WTC11 (cell line): ENCODE data around the gene CNTNAP5. TPM values are rescaled to one million over a fixed set of nuclear protein-coding genes. Genes with fewer than 3 reads are reported as not detected.
"Not testable (repeated sequence)": the region's sequence is repeated elsewhere in the genome, so short reads cannot be mapped to it uniquely, and the experiment has no call there.

ENCODE experiments used
- ATAC-seq: fragments of 200-7000 bp; cut with Tn5 transposase; 2 replicates; pipeline ENCODE4 v1.10.0; 2021; ENCODE audit warnings: mild to moderate bottlenecking, moderate library complexity
- CTCF ChIA-PET: fragments of 300-600 bp; sonication (Branson Sonifier 250); formaldehyde crosslinking; loops from one replicate; lab custom pipeline; 2021; ENCODE audit warnings: antibody characterized with exemption; lab: Charles Lee
- POLR2A ChIA-PET: fragments of 350-600 bp; sonication (Branson Sonifier 250); formaldehyde crosslinking; loops from one replicate; lab custom pipeline; 2021; ENCODE audit warnings: antibody characterized with exemption; lab: Charles Lee
- DNase-seq: peaks from one replicate; pipeline ENCODE4 v3.0.0; 2021; ENCODE audit warnings: low spot score
- H3K27ac Mint-ChIP-seq: 2 replicates; pipeline ENCODE4 v1.8.0; 2021; ENCODE audit warnings: mixed read lengths
- H3K27me3 Mint-ChIP-seq: 2 replicates; pipeline ENCODE4 v1.8.0; 2021; ENCODE audit warnings: low read depth, mild to moderate bottlenecking, moderate library complexity, mixed read lengths
- H3K36me3 Mint-ChIP-seq: 2 replicates; pipeline ENCODE4 v1.8.0; 2021; ENCODE audit warnings: mixed read lengths
- H3K4me1 Mint-ChIP-seq: 2 replicates; pipeline ENCODE4 v1.8.0; 2022; ENCODE audit warnings: mixed read lengths
- H3K4me3 Mint-ChIP-seq: 2 replicates; pipeline ENCODE4 v1.8.0; 2021; ENCODE audit warnings: mild to moderate bottlenecking, moderate library complexity, mixed read lengths
- H3K9me3 Mint-ChIP-seq: 2 replicates; pipeline ENCODE4 v1.8.0; 2021; ENCODE audit warnings: mixed read lengths
- ELF4 ChIP-seq: sonication (generic); formaldehyde crosslinking; IDR thresholded peaks from 2 replicates; pipeline ENCODE4 v1.8.1; 2022; ENCODE audit warnings: low read depth, mild to moderate bottlenecking, moderate library complexity, missing genetic modification reagents
- ESRRA ChIP-seq: sonication (generic); formaldehyde crosslinking; IDR thresholded peaks from 2 replicates; pipeline ENCODE4 v1.8.1; 2022; ENCODE audit warnings: mild to moderate bottlenecking, missing genetic modification reagents, borderline replicate concordance
- ETV6 ChIP-seq: sonication (generic); formaldehyde crosslinking; IDR thresholded peaks from 2 replicates; pipeline ENCODE4 v1.8.1; 2022; ENCODE audit warnings: mild to moderate bottlenecking, missing genetic modification reagents
- FOXP1 ChIP-seq: sonication (generic); formaldehyde crosslinking; IDR thresholded peaks from 2 replicates; pipeline ENCODE4 v1.8.0; 2022; ENCODE audit warnings: missing genetic modification reagents, mild to moderate bottlenecking, moderate library complexity, borderline replicate concordance
- HMGA2 ChIP-seq: fragments of 250-450 bp; sonication (Bioruptor Pico); IDR thresholded peaks from 2 replicates; pipeline ENCODE4 v1.4.0; 2021; ENCODE audit warnings: mild to moderate bottlenecking, moderate library complexity
- JUN ChIP-seq: sonication (generic); formaldehyde crosslinking; IDR thresholded peaks from 2 replicates; pipeline ENCODE4 v1.8.0; 2023; ENCODE audit warnings: mild to moderate bottlenecking, missing genetic modification reagents
- NFATC4 ChIP-seq: fragments of 250-450 bp; sonication (Bioruptor Pico); IDR thresholded peaks from 2 replicates; pipeline ENCODE4 v1.9.0; 2021; ENCODE audit warnings: mild to moderate bottlenecking
- OVOL2 ChIP-seq: fragments of 250-450 bp; sonication (Bioruptor Pico); IDR thresholded peaks from 2 replicates; pipeline ENCODE4 v1.9.0; 2021; ENCODE audit warnings: mild to moderate bottlenecking, borderline replicate concordance
- RORB ChIP-seq: fragments of 250-450 bp; sonication (Bioruptor Pico); IDR thresholded peaks from 2 replicates; pipeline ENCODE4 v1.9.0; 2021; ENCODE audit warnings: mild to moderate bottlenecking
- SMAD4 ChIP-seq: sonication (generic); formaldehyde crosslinking; IDR thresholded peaks from 2 replicates; pipeline ENCODE4 v1.8.0; 2022; ENCODE audit warnings: mild to moderate bottlenecking, missing genetic modification reagents
- SOX15 ChIP-seq: fragments of 250-450 bp; sonication (Bioruptor Pico); IDR thresholded peaks from 2 replicates; pipeline ENCODE4 v1.9.0; 2021; ENCODE audit warnings: mild to moderate bottlenecking
- ZNF263 ChIP-seq: sonication (generic); formaldehyde crosslinking; IDR thresholded peaks from 2 replicates; pipeline ENCODE4 v1.8.1; 2022; ENCODE audit warnings: low read depth, mild to moderate bottlenecking, moderate library complexity, missing genetic modification reagents
- ZNF416 ChIP-seq: fragments of 250-450 bp; sonication (Bioruptor Pico); IDR thresholded peaks from 2 replicates; pipeline ENCODE4 v1.9.0; 2021; ENCODE audit warnings: mild to moderate bottlenecking, inconsistent platforms
- total RNA-seq: library from RNA; stranded (reverse); gene quantifications from 3 replicates; pipeline ENCODE4 v1.2.3, GENCODE V29; 2021
- TF ChIP-seq, protein P1 (sequence below): sonication (generic); formaldehyde crosslinking; IDR thresholded peaks from 2 replicates; pipeline ENCODE4 v1.8.0; 2023; ENCODE audit warnings: missing genetic modification reagents
- TF ChIP-seq, protein P2 (sequence below): sonication (generic); formaldehyde crosslinking; IDR thresholded peaks from 2 replicates; pipeline ENCODE4 v1.8.1; 2023; ENCODE audit warnings: mild to moderate bottlenecking, missing genetic modification reagents
- TF ChIP-seq, protein P3 (sequence below): sonication (generic); formaldehyde crosslinking; IDR thresholded peaks from 2 replicates; pipeline ENCODE4 v1.8.0; 2022; ENCODE audit warnings: mild to moderate bottlenecking, missing genetic modification reagents
- TF ChIP-seq, protein P4 (sequence below): fragments of 250-450 bp; sonication (Bioruptor Pico); IDR thresholded peaks from 2 replicates; pipeline ENCODE4 v2.1.2; 2022; ENCODE audit warnings: mild to moderate bottlenecking, moderate library complexity
- TF ChIP-seq, protein P5 (sequence below): sonication (generic); formaldehyde crosslinking; IDR thresholded peaks from 2 replicates; pipeline ENCODE4 v1.8.1; 2022; ENCODE audit warnings: mild to moderate bottlenecking, missing genetic modification reagents, moderate library complexity, borderline replicate concordance
- TF ChIP-seq, protein P6 (sequence below): sonication (generic); formaldehyde crosslinking; IDR thresholded peaks from 2 replicates; pipeline ENCODE4 v1.8.1; 2022; ENCODE audit warnings: mild to moderate bottlenecking, moderate library complexity, missing genetic modification reagents
- TF ChIP-seq, protein P7 (sequence below): sonication (generic); formaldehyde crosslinking; IDR thresholded peaks from 2 replicates; pipeline ENCODE4 v1.8.1; 2022; ENCODE audit warnings: low read depth, mild to moderate bottlenecking, moderate library complexity, missing genetic modification reagents, borderline replicate concordance
- TF ChIP-seq, protein P8 (sequence below): sonication (generic); formaldehyde crosslinking; IDR thresholded peaks from 2 replicates; pipeline ENCODE4 v1.8.1; 2023; ENCODE audit warnings: mild to moderate bottlenecking, missing genetic modification reagents
- TF ChIP-seq, protein P9 (sequence below): sonication (generic); formaldehyde crosslinking; IDR thresholded peaks from 2 replicates; pipeline ENCODE4 v1.8.0; 2022; ENCODE audit warnings: mild to moderate bottlenecking, missing genetic modification reagents

CNTNAP5 gene
- total RNA-seq, 1 experiment from 2014 or later = 0.22 TPM

DNA sequence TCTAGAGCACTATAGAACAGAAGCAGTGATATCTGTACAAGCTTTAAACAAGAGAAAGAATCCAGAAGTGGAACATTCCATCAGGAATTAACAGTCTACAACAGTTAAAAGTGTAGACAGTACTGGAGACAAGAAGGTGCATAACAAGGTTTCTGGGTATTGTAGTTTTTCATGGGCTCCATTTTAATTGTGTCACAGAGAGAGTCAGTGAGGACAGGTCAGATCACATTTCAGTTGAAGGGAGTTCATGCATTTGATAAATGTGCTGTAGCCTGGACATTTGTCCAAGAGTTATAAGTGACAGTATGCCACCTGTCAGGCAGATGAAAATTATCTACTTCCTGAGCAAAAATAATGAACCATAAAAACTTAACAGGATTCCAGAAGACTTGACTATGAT is 328.6 kb downstream of the CNTNAP5 start:
- no peak overlapping the region for H3K27ac Mint-ChIP-seq
- CTCF ChIA-PET = no interaction called here
- POLR2A ChIA-PET = no interaction called here

DNA sequence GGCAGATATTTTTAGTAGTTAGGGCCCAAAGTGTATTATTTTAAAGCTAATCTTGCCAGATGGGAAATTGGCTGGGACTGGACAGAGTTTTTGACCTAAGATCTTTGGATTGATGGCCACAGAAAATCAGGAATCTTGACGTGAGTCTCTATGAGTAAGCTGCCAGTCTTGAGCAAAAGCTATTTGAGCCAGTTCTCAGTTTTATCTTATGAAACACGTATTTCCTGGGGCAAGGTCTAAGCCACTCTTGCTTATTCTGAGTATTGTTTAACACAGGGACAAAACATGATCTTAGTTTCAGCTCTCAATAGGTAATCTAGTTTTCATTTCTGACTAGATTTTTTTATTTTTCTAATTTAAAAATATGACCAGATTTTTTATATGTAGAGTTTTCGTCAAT is 329.4 kb downstream of the CNTNAP5 start:
- ChIA-PET CTCF (no interaction called here), POLR2A (no interaction called here)
- no peak for DNase-seq
- no peak for ATAC-seq
- Mint-ChIP-seq H3K9me3 (0 out of 2 replicates have a peak, but pooled peaks cover 4% of the 10 kb centered on the region), H3K4me1 (peaks cover 22% of the 10 kb centered on the region), H3K27ac (no peak overlapping the region), H3K36me3 (peaks cover 3% of the 10 kb centered on the region), H3K4me3 (no peak overlapping the region), H3K27me3 (no peaks in the 10 kb centered on the region; the same call in 1 of the 2 replicates)
- TF ChIP-seq, protein P1, sequence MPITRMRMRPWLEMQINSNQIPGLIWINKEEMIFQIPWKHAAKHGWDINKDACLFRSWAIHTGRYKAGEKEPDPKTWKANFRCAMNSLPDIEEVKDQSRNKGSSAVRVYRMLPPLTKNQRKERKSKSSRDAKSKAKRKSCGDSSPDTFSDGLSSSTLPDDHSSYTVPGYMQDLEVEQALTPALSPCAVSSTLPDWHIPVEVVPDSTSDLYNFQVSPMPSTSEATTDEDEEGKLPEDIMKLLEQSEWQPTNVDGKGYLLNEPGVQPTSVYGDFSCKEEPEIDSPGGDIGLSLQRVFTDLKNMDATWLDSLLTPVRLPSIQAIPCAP (CRISPR knock-in tag) = no peak
- TF ChIP-seq, protein P2, sequence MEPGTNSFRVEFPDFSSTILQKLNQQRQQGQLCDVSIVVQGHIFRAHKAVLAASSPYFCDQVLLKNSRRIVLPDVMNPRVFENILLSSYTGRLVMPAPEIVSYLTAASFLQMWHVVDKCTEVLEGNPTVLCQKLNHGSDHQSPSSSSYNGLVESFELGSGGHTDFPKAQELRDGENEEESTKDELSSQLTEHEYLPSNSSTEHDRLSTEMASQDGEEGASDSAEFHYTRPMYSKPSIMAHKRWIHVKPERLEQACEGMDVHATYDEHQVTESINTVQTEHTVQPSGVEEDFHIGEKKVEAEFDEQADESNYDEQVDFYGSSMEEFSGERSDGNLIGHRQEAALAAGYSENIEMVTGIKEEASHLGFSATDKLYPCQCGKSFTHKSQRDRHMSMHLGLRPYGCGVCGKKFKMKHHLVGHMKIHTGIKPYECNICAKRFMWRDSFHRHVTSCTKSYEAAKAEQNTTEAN = no peak
- TF ChIP-seq, protein P3, sequence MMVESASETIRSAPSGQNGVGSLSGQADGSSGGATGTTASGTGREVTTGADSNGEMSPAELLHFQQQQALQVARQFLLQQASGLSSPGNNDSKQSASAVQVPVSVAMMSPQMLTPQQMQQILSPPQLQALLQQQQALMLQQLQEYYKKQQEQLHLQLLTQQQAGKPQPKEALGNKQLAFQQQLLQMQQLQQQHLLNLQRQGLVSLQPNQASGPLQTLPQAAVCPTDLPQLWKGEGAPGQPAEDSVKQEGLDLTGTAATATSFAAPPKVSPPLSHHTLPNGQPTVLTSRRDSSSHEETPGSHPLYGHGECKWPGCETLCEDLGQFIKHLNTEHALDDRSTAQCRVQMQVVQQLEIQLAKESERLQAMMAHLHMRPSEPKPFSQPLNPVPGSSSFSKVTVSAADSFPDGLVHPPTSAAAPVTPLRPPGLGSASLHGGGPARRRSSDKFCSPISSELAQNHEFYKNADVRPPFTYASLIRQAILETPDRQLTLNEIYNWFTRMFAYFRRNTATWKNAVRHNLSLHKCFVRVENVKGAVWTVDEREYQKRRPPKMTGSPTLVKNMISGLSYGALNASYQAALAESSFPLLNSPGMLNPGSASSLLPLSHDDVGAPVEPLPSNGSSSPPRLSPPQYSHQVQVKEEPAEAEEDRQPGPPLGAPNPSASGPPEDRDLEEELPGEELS (CRISPR knock-in tag) = no peak
- TF ChIP-seq, protein P4, sequence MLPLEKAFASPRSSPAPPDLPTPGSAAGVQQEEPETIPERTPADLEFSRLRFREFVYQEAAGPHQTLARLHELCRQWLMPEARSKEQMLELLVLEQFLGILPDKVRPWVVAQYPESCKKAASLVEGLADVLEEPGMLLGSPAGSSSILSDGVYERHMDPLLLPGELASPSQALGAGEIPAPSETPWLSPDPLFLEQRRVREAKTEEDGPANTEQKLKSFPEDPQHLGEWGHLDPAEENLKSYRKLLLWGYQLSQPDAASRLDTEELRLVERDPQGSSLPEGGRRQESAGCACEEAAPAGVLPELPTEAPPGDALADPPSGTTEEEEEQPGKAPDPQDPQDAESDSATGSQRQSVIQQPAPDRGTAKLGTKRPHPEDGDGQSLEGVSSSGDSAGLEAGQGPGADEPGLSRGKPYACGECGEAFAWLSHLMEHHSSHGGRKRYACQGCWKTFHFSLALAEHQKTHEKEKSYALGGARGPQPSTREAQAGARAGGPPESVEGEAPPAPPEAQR (CRISPR knock-in tag) = no peak
- TF ChIP-seq ELF4 (no peak), ESRRA (CRISPR knock-in tag) (no peak), ETV6 (CRISPR knock-in tag) (no peak), SMAD4 (CRISPR knock-in tag) (no peak), RORB (no peak), JUN (CRISPR knock-in tag) (no peak), ZNF263 (no peak), OVOL2 (CRISPR knock-in tag) (no peak), FOXP1 (CRISPR knock-in tag) (no peak), NFATC4 (CRISPR knock-in tag) (no peak), ZNF416 (CRISPR knock-in tag) (no peak)
- TF ChIP-seq, protein P5, sequence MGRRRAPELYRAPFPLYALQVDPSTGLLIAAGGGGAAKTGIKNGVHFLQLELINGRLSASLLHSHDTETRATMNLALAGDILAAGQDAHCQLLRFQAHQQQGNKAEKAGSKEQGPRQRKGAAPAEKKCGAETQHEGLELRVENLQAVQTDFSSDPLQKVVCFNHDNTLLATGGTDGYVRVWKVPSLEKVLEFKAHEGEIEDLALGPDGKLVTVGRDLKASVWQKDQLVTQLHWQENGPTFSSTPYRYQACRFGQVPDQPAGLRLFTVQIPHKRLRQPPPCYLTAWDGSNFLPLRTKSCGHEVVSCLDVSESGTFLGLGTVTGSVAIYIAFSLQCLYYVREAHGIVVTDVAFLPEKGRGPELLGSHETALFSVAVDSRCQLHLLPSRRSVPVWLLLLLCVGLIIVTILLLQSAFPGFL = no peak
- TF ChIP-seq, protein P6, sequence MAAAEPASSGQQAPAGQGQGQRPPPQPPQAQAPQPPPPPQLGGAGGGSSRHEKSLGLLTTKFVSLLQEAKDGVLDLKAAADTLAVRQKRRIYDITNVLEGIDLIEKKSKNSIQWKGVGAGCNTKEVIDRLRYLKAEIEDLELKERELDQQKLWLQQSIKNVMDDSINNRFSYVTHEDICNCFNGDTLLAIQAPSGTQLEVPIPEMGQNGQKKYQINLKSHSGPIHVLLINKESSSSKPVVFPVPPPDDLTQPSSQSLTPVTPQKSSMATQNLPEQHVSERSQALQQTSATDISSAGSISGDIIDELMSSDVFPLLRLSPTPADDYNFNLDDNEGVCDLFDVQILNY = no peak
- TF ChIP-seq, protein P7, sequence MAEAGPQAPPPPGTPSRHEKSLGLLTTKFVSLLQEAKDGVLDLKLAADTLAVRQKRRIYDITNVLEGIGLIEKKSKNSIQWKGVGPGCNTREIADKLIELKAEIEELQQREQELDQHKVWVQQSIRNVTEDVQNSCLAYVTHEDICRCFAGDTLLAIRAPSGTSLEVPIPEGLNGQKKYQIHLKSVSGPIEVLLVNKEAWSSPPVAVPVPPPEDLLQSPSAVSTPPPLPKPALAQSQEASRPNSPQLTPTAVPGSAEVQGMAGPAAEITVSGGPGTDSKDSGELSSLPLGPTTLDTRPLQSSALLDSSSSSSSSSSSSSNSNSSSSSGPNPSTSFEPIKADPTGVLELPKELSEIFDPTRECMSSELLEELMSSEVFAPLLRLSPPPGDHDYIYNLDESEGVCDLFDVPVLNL (CRISPR knock-in tag) = no peak
- TF ChIP-seq, protein P8, sequence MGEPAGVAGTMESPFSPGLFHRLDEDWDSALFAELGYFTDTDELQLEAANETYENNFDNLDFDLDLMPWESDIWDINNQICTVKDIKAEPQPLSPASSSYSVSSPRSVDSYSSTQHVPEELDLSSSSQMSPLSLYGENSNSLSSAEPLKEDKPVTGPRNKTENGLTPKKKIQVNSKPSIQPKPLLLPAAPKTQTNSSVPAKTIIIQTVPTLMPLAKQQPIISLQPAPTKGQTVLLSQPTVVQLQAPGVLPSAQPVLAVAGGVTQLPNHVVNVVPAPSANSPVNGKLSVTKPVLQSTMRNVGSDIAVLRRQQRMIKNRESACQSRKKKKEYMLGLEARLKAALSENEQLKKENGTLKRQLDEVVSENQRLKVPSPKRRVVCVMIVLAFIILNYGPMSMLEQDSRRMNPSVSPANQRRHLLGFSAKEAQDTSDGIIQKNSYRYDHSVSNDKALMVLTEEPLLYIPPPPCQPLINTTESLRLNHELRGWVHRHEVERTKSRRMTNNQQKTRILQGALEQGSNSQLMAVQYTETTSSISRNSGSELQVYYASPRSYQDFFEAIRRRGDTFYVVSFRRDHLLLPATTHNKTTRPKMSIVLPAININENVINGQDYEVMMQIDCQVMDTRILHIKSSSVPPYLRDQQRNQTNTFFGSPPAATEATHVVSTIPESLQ (CRISPR knock-in tag) = no peak

More for the DNA sequence above, 328.6 kb downstream of the CNTNAP5 start:
- ATAC-seq (no peak), DNase-seq (no peak)
- Mint-ChIP-seq H3K27me3 (no peaks in the 10 kb centered on the region; the same call in 1 of the 2 replicates), H3K9me3 (0 out of 2 replicates have a peak, but pooled peaks cover 4% of the 10 kb centered on the region), H3K4me1 (peaks cover 22% of the 10 kb centered on the region), H3K36me3 (peaks cover 3% of the 10 kb centered on the region), H3K4me3 (no peak overlapping the region)
- TF ChIP-seq SOX15 (CRISPR knock-in tag) (no peak), HMGA2 (CRISPR knock-in tag) (no peak)
- TF ChIP-seq, protein P9, sequence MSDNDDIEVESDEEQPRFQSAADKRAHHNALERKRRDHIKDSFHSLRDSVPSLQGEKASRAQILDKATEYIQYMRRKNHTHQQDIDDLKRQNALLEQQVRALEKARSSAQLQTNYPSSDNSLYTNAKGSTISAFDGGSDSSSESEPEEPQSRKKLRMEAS (CRISPR knock-in tag) = no peak

DNA sequence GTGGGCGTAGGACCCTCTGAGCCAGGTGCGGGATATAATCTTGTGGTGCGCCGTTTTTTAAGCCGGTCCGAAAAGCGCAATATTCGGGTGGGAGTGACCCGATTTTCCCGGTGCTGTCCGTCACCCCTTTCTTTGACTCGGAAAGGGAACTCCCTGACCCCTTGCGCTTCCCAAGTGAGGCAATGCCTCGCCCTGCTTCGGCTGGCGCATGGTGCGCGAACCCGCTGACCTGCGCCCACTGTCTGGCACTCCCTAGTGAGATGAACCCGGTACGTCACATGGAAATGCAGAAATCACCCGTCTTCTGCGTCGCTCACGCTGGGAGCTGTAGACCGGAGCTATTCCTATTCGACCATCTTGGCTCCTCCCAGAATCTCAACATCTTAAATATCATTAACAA is 336.9 kb downstream of the CNTNAP5 start:
- CTCF ChIA-PET = interaction anchor here (0.6 kb wide), 1 partner anchor 9 kb away, joined by 3 read pairs; no protein-coding TSS in a partner anchor
- Mint-ChIP-seq H3K9me3 (peaks cover 15% of the 10 kb centered on the region), H3K4me1 (peaks cover 15% of the 10 kb centered on the region), H3K36me3 (peaks cover 11% of the 10 kb centered on the region), H3K27ac (peak overlapping the region; percentile 87), H3K4me3 (peak overlapping the region; percentile 64)
- POLR2A ChIA-PET, H3K27me3 Mint-ChIP-seq, DNase-seq, ATAC-seq: not testable (repeated sequence)
